ENCODE results near the gene MUC12.

- TF ChIP-seq EZH2 (IDR thresholded peaks at IDR 0.05) (no peak), POLR2AphosphoS5 (IDR thresholded peaks at IDR 0.05; ENCODE audit: borderline replicate concordance, low read depth, low read length) (no peak), FOXP2 (optimal IDR thresholded peaks at IDR 0.05; ENCODE audit: control extremely low read depth, extremely low read length, insufficient read depth) (no peak)
These were observed 25.2 kb upstream of the MUC12 start for GRCh38 chr7:100944138-100944537.

Measured in SK-N-MC (cell line).